ENCODE data around the gene ZNF823.
"Not testable (repeated sequence)": the region's sequence is repeated elsewhere in the genome, so short reads cannot be mapped to it uniquely, and the experiment has no call there.

ZNF823 gene

GRCh38 chr19:11676661-11677600, 61.8 kb downstream of the ZNF823 start:
- not testable (repeated sequence) for DNase-seq

GRCh38 chr19:11675569-11675968, 63.2 kb downstream of the ZNF823 start:
- no peak for DNase-seq

GRCh38 chr19:11674067-11674492, 64.7 kb downstream of the ZNF823 start:
- no peak for DNase-seq

DNA sequence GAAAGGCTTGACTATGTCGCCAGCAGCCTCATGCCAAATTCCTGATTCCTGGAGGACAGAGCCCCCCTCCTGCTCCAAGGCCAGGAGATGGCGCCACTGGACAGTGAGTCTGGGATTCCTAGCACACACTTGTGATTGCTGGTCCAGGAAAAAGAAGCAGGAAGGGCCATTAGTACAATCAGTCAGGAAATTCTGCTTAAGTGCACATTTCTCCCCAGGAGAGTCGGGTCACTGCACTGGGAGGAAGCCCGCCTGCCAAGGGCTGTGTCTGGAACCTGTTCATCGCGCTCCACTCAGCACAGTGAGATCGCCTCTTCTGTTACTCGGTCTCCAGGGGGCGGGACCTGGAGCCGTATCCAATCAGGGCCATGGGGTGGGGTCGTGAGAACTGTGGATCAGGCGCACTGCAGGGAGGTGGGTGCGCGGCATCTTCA, 65.1 kb downstream of the ZNF823 start:
- peak; percentile 66 for DNase-seq
